Measurements from ENCODE around the gene AJM1. TPM values are rescaled to one million over a fixed set of nuclear protein-coding genes. Genes with fewer than 3 reads are reported as not detected.

AJM1 gene
- total RNA-seq, 6 experiments from 2014 or later: 1.7 to 2.8 (median 2.6) TPM

DNA sequence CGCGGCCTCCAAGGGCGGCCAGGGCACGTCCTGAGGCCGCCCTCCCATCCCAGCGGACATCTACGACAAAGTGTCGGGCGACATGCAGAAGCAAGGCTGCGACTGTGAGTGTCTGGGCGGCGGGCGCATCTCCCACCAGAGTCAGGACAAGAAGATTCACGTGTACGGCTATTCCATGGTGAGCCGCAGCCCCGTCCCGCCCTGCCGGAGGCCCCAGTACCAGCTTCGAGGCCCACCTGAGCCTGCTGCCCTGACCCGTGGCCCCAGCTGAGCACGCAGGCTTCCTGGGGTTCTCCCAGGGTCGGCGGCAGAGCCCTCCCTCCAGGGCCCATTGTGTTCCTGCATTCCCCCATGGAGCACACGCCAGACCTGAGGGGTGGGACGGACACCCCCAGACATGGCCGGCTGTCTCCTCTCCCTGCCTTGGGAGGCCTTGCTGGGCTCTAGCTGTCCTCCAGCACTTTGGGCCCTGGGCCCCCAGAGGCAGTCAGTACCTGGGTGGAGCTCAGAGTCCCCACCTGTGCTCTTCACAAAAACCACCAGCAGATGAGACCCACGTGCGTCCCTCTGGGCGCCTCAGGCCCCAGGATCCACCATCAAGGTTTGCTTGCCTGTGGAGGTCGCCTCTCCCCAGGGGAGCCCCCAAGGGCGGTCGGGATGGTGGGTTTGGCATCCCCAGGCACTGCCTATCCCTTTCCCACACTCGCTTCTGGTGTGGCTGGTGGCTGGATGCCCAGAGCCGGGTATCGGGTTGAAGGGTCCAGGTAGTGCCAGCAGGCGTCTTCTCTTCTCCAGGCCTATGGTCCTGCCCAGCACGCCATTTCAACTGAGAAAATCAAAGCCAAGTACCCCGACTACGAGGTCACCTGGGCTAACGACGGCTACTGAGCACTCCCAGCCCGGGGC, 7.9 kb downstream of the AJM1 start:
- 30% methylated on average over 5 of the region's 43 CpGs for WGBS (ENCODE audit: insufficient coverage, low coverage, low lambda C conversion rate, missing lambda C conversion rate)
- H3K27ac ChIP-seq: peak overlapping the region; percentile 37 to 88 (median 42)
- TF ChIP-seq, protein P1, sequence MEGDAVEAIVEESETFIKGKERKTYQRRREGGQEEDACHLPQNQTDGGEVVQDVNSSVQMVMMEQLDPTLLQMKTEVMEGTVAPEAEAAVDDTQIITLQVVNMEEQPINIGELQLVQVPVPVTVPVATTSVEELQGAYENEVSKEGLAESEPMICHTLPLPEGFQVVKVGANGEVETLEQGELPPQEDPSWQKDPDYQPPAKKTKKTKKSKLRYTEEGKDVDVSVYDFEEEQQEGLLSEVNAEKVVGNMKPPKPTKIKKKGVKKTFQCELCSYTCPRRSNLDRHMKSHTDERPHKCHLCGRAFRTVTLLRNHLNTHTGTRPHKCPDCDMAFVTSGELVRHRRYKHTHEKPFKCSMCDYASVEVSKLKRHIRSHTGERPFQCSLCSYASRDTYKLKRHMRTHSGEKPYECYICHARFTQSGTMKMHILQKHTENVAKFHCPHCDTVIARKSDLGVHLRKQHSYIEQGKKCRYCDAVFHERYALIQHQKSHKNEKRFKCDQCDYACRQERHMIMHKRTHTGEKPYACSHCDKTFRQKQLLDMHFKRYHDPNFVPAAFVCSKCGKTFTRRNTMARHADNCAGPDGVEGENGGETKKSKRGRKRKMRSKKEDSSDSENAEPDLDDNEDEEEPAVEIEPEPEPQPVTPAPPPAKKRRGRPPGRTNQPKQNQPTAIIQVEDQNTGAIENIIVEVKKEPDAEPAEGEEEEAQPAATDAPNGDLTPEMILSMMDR (IDR thresholded peaks at IDR 0.05): no peak
- TF ChIP-seq POLR2A (IDR thresholded peaks at IDR 0.05): no peak
- H3K36me3 ChIP-seq: peaks cover 0 to 4% (median 0%) of the 10 kb centered on the region in 4 donors
- DNase-seq: peak in 1 of 3 donors; percentile 44
- H3K4me1 ChIP-seq: peaks cover 0 to 29% (median 15%) of the 10 kb centered on the region in 4 donors
- peak overlapping the region; percentile 61 to 84 (median 65) for H3K4me3 ChIP-seq
- no peak for ATAC-seq
- no peaks in the 10 kb centered on the region for H3K9me3 ChIP-seq
- intact Hi-C loops (cut with DNase I): loop anchor here in 1 of 2 donors (5.0 kb wide), 1 partner anchor 182 kb away; the partner anchor contains the start of gene FUT7
- H3K27me3 ChIP-seq: no peaks in the 10 kb centered on the region

DNA sequence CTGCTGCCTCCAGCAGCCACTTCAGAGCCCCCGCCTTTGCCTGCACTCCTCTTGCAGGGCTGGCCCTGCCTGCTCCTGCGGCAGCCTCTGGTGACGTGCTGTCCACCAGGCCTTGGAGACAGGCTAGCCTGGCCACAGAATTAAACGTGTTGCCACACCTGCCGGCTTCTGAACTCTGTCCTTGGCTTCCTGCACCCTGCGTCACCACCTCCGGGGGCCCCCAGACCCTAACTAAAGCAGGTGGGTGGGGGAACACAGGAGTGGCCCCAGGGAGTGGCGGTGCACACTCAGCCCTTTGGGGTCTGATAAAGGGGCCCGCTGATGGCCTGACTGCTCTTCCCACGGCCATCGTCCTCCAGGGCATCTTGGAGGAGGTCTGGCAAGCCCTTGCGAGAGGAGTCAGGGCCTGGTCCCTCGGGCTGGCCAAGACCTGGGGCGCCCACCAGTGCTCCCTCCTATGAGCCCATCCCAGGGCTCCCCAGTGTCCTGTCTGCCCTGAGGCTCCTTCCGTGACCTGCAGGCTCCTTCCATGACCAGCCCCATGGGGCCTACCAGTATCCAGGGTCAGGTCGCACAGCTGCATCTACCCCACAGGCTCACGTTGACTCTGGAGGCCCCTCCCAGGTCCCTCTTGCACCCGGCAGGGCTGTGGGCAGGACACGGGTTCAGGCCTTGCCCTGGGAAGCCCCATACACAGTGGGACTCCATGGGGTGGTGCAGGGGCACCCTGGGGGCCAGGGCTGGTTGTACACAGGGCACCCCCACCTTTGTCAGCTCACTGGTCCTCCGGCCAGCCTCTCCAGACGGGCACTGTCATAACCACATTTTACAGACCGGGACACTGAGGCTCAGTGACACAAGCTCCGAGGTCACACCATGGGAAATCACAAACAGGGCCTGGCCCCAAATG, 8.8 kb downstream of the AJM1 start:
- Histone ChIP-seq H3K4me1 (peaks cover 0 to 29% (median 15%) of the 10 kb centered on the region in 4 donors), H3K27me3 (no peaks in the 10 kb centered on the region), H3K9me3 (no peaks in the 10 kb centered on the region), H3K36me3 (peaks cover 0 to 4% (median 0%) of the 10 kb centered on the region in 4 donors), H3K27ac (peak overlapping the region in 2 of 3 donors; percentile 61 to 80), H3K4me3 (no peak overlapping the region)
- intact Hi-C loops (cut with DNase I): no loop called here
- no peak for ATAC-seq
- TF ChIP-seq POLR2A (IDR thresholded peaks at IDR 0.05): no peak
- TF ChIP-seq, protein P1 (IDR thresholded peaks at IDR 0.05): no peak
- DNase-seq: peak in 2 of 3 donors; percentile 25 to 59
- 30% methylated on average over 2 of the region's 23 CpGs for WGBS (ENCODE audit: insufficient coverage, low coverage, low lambda C conversion rate, missing lambda C conversion rate)

DNA sequence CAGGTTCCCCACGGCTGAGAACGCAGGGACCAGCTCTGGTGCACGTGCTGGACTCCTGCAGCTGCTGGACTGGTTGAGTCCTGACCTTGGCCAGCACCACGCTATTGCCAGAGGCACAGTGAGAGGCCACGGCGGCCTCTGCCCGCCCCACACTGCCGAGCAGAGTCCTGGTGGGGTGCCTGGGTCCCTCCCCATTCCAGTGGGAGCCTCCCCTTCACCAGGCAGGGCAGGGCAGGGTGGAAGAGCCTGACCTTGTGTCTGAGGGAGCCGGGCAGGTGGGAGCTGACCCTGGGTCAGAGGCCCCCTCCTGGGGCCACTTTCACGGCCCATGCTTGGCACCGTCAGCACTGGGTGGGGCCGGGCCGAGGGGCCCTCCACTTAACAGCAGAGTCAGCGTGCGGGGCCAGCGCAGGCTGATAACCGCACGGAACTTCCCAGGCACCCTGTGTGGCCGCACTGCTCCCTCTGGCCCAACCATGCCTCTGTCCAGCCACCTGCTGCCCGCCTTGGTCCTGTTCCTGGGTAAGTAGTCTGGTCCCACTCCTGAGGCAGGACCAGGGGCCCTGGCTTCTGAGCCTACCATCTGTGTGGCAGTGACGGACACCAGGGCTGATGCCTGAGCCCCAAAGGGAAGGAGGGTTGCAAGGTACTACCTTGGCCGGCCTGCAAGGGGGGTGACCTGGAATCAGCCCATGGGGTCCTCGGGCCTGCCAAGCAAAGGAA, 9.8 kb downstream of the AJM1 start, which contains the start of gene MAMDC4:
Gene MAMDC4 (plus strand): TSS at position 406 of the 723 bp plus-strand sequence. CDS start 71 bp downstream, at position 477.
- H3K27me3 ChIP-seq: no peaks in the 10 kb centered on the region
- peaks cover 0 to 4% (median 0%) of the 10 kb centered on the region in 4 donors for H3K36me3 ChIP-seq
- DNase-seq (peak; percentile 79 to 95 (median 93)), ATAC-seq (peak; percentile 16 to 61 (median 42))
- peak within 1 kb of the TSS in 1 of 3 donors; percentile 39 for H3K4me3 ChIP-seq
- H3K9me3 ChIP-seq: no peaks in the 10 kb centered on the region
- H3K4me1 ChIP-seq: peaks cover 0 to 29% (median 15%) of the 10 kb centered on the region in 4 donors
- 29% methylated on average over 4 of the region's 23 CpGs for WGBS (ENCODE audit: insufficient coverage, low coverage, low lambda C conversion rate, missing lambda C conversion rate)
- peak within 1 kb of the TSS in 2 of 3 donors; percentile 61 to 80 for H3K27ac ChIP-seq
- intact Hi-C loops (cut with DNase I): no loop called here
- TF ChIP-seq, protein P1 (IDR thresholded peaks at IDR 0.05): no peak
- peak; percentile 57 for TF ChIP-seq POLR2A (IDR thresholded peaks at IDR 0.05)
